ENCODE results near the gene NRL.
"Not testable (repeated sequence)": the region's sequence is repeated elsewhere in the genome, so short reads cannot be mapped to it uniquely, and the experiment has no call there.

Gene NRL

GRCh38 chr14:24042746-24043145, 72.0 kb downstream of the NRL start:
- Histone ChIP-seq H3K4me3 (no peak overlapping the region), H3K9ac (ENCODE audit: insufficient read length) (no peak overlapping the region), H3K27ac (no peak overlapping the region), H3K36me3 (ENCODE audit: insufficient read depth, low read length) (no peaks in the 10 kb centered on the region), H3K9me3 (ENCODE audit: low read depth, low read length) (no peaks in the 10 kb centered on the region)
- TF ChIP-seq POLR2AphosphoS5 (IDR thresholded peaks at IDR 0.05; ENCODE audit: borderline replicate concordance, low read depth, low read length) = no peak
- no peak for TF ChIP-seq FOXP2 (optimal IDR thresholded peaks at IDR 0.05; ENCODE audit: control extremely low read depth, extremely low read length, insufficient read depth)
- TF ChIP-seq EZH2 (IDR thresholded peaks at IDR 0.05) = no peak
- DNase-seq (ENCODE audit: low read depth, low spot score) = no peak

- Histone ChIP-seq H3K9ac (ENCODE audit: insufficient read length) (no peak overlapping the region), H3K4me3 (no peak overlapping the region), H3K36me3 (ENCODE audit: insufficient read depth, low read length) (no peaks in the 10 kb centered on the region), H3K27ac (no peak overlapping the region), H3K9me3 (ENCODE audit: low read depth, low read length) (no peaks in the 10 kb centered on the region)
- no peak for TF ChIP-seq POLR2AphosphoS5 (IDR thresholded peaks at IDR 0.05; ENCODE audit: borderline replicate concordance, low read depth, low read length)
- no peak for TF ChIP-seq EZH2 (IDR thresholded peaks at IDR 0.05)
- TF ChIP-seq FOXP2 (optimal IDR thresholded peaks at IDR 0.05; ENCODE audit: control extremely low read depth, extremely low read length, insufficient read depth) = no peak
- DNase-seq (ENCODE audit: low read depth, low spot score) = no peak
Measured at GRCh38 chr14:24040692-24041091, 74.1 kb downstream of the NRL start.

GRCh38 chr14:24038686-24039085, 76.1 kb downstream of the NRL start:
- Histone ChIP-seq H3K4me3 (no peak overlapping the region), H3K9me3 (ENCODE audit: low read depth, low read length) (no peaks in the 10 kb centered on the region), H3K36me3 (ENCODE audit: insufficient read depth, low read length) (no peaks in the 10 kb centered on the region), H3K27ac (no peak overlapping the region), H3K9ac (ENCODE audit: insufficient read length) (no peak overlapping the region)
- TF ChIP-seq EZH2 (IDR thresholded peaks at IDR 0.05) = no peak
- no peak for TF ChIP-seq FOXP2 (optimal IDR thresholded peaks at IDR 0.05; ENCODE audit: control extremely low read depth, extremely low read length, insufficient read depth)
- no peak for TF ChIP-seq POLR2AphosphoS5 (IDR thresholded peaks at IDR 0.05; ENCODE audit: borderline replicate concordance, low read depth, low read length)
- DNase-seq (ENCODE audit: low read depth, low spot score) = no peak

- TF ChIP-seq FOXP2 (optimal IDR thresholded peaks at IDR 0.05; ENCODE audit: control extremely low read depth, extremely low read length, insufficient read depth) (no peak), POLR2AphosphoS5 (IDR thresholded peaks at IDR 0.05; ENCODE audit: borderline replicate concordance, low read depth, low read length) (no peak), EZH2 (IDR thresholded peaks at IDR 0.05) (no peak)
- H3K27ac ChIP-seq = no peak overlapping the region
- no peaks in the 10 kb centered on the region for H3K36me3 ChIP-seq (ENCODE audit: insufficient read depth, low read length)
- H3K9me3 ChIP-seq (ENCODE audit: low read depth, low read length) = no peaks in the 10 kb centered on the region
- H3K9ac ChIP-seq (ENCODE audit: insufficient read length) = no peak overlapping the region
- DNase-seq (ENCODE audit: low read depth, low spot score) = no peak
- no peak overlapping the region for H3K4me3 ChIP-seq
Measured at GRCh38 chr14:24037658-24038037, 77.1 kb downstream of the NRL start.

GRCh38 chr14:24036963-24037657, 77.6 kb downstream of the NRL start:
- peak overlapping the region; percentile 76 for H3K9ac ChIP-seq (ENCODE audit: insufficient read length)

GRCh38 chr14:24036169-24036962, 78.4 kb downstream of the NRL start:
- TF ChIP-seq POLR2AphosphoS5 (IDR thresholded peaks at IDR 0.05; ENCODE audit: borderline replicate concordance, low read depth, low read length) (peak; percentile 75), EZH2 (IDR thresholded peaks at IDR 0.05) (no peak)
- H3K27ac ChIP-seq = peak overlapping the region; percentile 65

More at GRCh38 chr14:24036963-24037657, 77.6 kb downstream of the NRL start:
- H3K9me3 ChIP-seq (ENCODE audit: low read depth, low read length); H3K36me3 ChIP-seq (ENCODE audit: insufficient read depth, low read length); DNase-seq (ENCODE audit: low read depth, low spot score): not testable (repeated sequence)
- Histone ChIP-seq H3K4me3 (peak overlapping the region; percentile 79), H3K27ac (peak overlapping the region; percentile 65; the same call in 1 of the 2 replicates)

GRCh38 chr14:24035769-24036168, 79.0 kb downstream of the NRL start:
- H3K9ac ChIP-seq (ENCODE audit: insufficient read length); H3K36me3 ChIP-seq (ENCODE audit: insufficient read depth, low read length); DNase-seq (ENCODE audit: low read depth, low spot score); H3K27ac ChIP-seq; H3K9me3 ChIP-seq (ENCODE audit: low read depth, low read length): not testable (repeated sequence)
- peak overlapping the region; percentile 79 for H3K4me3 ChIP-seq

More at GRCh38 chr14:24036169-24036962, 78.4 kb downstream of the NRL start:
- DNase-seq (ENCODE audit: low read depth, low spot score) = peak; percentile 18
- Histone ChIP-seq H3K36me3 (ENCODE audit: insufficient read depth, low read length) (no peaks in the 10 kb centered on the region), H3K9me3 (ENCODE audit: low read depth, low read length) (no peaks in the 10 kb centered on the region), H3K4me3 (peak overlapping the region; percentile 79), H3K9ac (ENCODE audit: insufficient read length) (peak overlapping the region; percentile 76)

- Histone ChIP-seq H3K27ac (no peak overlapping the region), H3K4me3 (no peak overlapping the region), H3K9me3 (ENCODE audit: low read depth, low read length) (no peaks in the 10 kb centered on the region), H3K36me3 (ENCODE audit: insufficient read depth, low read length) (no peaks in the 10 kb centered on the region), H3K9ac (ENCODE audit: insufficient read length) (no peak overlapping the region)
- no peak for DNase-seq (ENCODE audit: low read depth, low spot score)
- TF ChIP-seq EZH2 (IDR thresholded peaks at IDR 0.05) (no peak), FOXP2 (optimal IDR thresholded peaks at IDR 0.05; ENCODE audit: control extremely low read depth, extremely low read length, insufficient read depth) (no peak), POLR2AphosphoS5 (IDR thresholded peaks at IDR 0.05; ENCODE audit: borderline replicate concordance, low read depth, low read length) (no peak)
Measured at GRCh38 chr14:24032727-24033418, 81.9 kb downstream of the NRL start.

GRCh38 chr14:24031331-24031730, 83.4 kb downstream of the NRL start:
- H3K9me3 ChIP-seq (ENCODE audit: low read depth, low read length); DNase-seq (ENCODE audit: low read depth, low spot score); H3K9ac ChIP-seq (ENCODE audit: insufficient read length); H3K4me3 ChIP-seq; H3K36me3 ChIP-seq (ENCODE audit: insufficient read depth, low read length); H3K27ac ChIP-seq: not testable (repeated sequence)

- H3K36me3 ChIP-seq (ENCODE audit: insufficient read depth, low read length); DNase-seq (ENCODE audit: low read depth, low spot score); H3K9ac ChIP-seq (ENCODE audit: insufficient read length); H3K9me3 ChIP-seq (ENCODE audit: low read depth, low read length); H3K4me3 ChIP-seq; H3K27ac ChIP-seq: not testable (repeated sequence)
Measured at GRCh38 chr14:24029687-24030086, 85.1 kb downstream of the NRL start.

All from SK-N-MC (cell line).